Measurements from ENCODE around the gene RHBG. TPM values are rescaled to one million over a fixed set of nuclear protein-coding genes. Genes with fewer than 3 reads are reported as not detected.

The RHBG gene
- total and polyA plus RNA-seq, 11 donors: 0.29 TPM; not detected in 10

DNA sequence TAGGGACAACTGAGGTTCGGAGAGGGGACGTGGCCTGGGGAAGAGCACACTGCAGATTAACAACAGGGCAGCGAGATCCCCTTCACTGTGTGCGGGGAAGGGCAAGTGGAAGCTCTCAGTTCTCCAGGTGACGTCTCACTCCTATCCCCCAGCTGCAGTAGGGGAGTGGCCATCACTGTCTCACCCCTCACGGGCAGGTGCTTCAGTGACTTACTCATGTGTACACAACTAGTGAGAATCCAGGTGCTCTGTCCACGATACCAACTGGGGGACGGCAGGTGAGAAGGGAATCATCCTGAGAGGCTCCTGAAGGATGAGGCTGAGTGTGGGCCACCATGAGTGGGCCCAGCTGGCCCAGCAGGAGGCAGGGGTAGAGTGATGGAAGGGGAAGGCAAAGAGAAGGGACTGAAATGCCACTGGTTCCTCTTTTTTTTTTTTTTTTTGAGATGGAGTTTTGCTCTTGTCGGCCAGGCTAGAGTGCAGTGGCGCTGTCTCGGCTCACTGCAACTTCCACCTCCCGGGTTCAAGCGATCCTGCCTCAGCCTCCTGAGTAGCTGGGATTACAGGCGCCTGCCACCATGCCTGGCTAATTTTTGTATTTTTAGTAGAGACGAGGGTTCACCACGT lies 25.9 kb downstream of the RHBG start:
- Histone ChIP-seq H3K27me3 (peaks cover 0 to 24% (median 13%) of the 10 kb centered on the region in 9 donors), H3K27ac (no peak overlapping the region), H3K9me3 (no peaks in the 10 kb centered on the region), H3K36me3 (no peaks in the 10 kb centered on the region), H3K4me1 (no peaks in the 10 kb centered on the region), H3K4me3 (no peak overlapping the region)
- WGBS, 4 donors: 82 to 96% (median 88%) methylated on average over 16 of the region's 16 CpGs
- DNase-seq (no peak), ATAC-seq (no peak)
- no peak for TF ChIP-seq POLR2A (IDR thresholded peaks at IDR 0.05)
- TF ChIP-seq, protein P1, sequence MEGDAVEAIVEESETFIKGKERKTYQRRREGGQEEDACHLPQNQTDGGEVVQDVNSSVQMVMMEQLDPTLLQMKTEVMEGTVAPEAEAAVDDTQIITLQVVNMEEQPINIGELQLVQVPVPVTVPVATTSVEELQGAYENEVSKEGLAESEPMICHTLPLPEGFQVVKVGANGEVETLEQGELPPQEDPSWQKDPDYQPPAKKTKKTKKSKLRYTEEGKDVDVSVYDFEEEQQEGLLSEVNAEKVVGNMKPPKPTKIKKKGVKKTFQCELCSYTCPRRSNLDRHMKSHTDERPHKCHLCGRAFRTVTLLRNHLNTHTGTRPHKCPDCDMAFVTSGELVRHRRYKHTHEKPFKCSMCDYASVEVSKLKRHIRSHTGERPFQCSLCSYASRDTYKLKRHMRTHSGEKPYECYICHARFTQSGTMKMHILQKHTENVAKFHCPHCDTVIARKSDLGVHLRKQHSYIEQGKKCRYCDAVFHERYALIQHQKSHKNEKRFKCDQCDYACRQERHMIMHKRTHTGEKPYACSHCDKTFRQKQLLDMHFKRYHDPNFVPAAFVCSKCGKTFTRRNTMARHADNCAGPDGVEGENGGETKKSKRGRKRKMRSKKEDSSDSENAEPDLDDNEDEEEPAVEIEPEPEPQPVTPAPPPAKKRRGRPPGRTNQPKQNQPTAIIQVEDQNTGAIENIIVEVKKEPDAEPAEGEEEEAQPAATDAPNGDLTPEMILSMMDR (IDR thresholded peaks at IDR 0.05): no peak
- intact Hi-C loops (cut with DNase I): no loop called here

DNA sequence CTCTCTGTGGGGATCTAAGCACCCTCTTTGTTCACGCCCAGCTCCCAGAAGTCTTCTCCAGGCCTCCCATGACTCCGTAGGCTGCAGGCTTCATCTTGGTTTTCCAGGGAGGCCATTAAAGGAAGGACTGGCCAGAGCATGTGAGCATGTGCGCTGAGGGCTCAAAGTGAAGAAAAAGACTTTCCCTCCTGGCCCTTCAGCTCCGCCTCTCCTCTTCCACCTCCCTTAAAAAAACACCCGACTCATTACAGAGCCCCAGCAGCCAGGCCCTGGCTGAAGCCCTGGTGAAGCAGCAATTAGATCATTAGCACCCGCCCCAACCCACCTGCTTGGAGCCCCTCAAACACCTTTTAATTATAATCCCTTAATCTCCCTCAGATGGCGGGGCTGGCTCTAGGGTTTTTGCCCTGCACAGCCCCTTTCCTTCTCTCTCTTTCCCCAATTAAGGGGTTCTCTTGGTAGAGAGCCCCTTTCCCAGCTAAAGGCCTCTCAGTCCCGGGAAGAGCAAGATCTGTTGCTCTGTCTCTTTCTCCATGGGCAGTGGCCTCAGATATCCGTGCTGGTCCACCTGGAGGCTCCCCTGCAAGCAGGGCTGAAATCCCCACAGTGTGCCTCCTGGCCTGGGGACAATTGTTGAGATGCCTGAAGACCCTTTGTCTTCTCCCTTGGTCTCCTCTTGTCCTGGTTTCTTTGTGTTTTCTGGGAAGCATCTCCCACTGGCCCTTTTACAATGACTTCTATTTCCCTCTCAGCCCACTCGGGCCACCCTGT lies 30.5 kb downstream of the RHBG start:
- Histone ChIP-seq H3K27me3 (peaks cover 0 to 30% (median 6%) of the 10 kb centered on the region in 9 donors), H3K4me1 (no peaks in the 10 kb centered on the region), H3K9me3 (no peaks in the 10 kb centered on the region), H3K4me3 (no peak overlapping the region), H3K36me3 (no peaks in the 10 kb centered on the region), H3K27ac (no peak overlapping the region)
- no peak for DNase-seq
- TF ChIP-seq, protein P1 (IDR thresholded peaks at IDR 0.05): no peak
- no peak for TF ChIP-seq POLR2A (IDR thresholded peaks at IDR 0.05)
- intact Hi-C loops (cut with DNase I): no loop called here
- ATAC-seq: no peak
- WGBS, 4 donors: 79 to 85% (median 83%) methylated on average over 10 of the region's 10 CpGs

DNA sequence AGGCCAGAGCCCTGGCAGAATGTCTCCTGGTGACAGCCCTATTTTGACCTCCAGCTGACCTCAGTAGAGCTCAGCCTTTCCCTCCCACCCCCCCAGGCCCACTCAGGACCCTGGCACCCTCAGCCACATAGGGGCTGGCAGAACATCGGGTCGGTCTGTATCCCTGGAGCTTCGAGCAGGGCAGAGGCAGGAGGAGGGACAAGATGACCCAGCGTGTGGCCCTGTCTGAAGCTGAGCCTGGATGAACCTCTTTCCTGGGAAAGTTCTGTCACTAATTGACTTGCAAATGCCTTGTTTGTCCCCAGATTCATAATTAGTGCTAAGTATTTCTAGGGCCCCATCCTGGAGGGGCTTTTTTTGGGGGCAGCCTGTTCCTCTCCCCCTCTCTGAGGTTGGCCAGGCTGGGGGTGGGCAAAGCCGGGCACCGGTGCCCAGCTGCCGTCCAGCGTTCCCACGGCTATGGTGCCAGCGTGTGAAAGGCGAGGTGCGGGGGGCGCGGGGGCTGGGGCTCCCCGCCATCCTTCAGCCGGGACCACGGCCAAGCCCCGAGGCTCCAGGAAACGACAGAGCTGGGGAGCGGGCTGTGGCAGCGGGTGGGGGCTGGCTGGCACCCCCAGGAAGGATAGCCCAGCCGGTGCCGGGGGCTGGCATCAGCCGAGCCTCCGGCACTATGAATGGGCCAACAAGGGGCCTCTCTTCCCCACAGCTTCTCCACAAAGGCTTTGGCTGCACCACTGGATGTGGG lies 31.4 kb downstream of the RHBG start:
- Histone ChIP-seq H3K9me3 (no peaks in the 10 kb centered on the region), H3K27ac (no peak overlapping the region), H3K27me3 (peaks cover 0 to 39% (median 10%) of the 10 kb centered on the region in 9 donors), H3K4me3 (no peak overlapping the region), H3K36me3 (no peaks in the 10 kb centered on the region), H3K4me1 (no peaks in the 10 kb centered on the region)
- DNase-seq (no peak), ATAC-seq (no peak)
- TF ChIP-seq POLR2A (IDR thresholded peaks at IDR 0.05): no peak
- TF ChIP-seq, protein P1 (IDR thresholded peaks at IDR 0.05): no peak
- WGBS, 4 donors: 74 to 88% (median 76%) methylated on average over 15 to 25 of the region's 25 CpGs
- intact Hi-C loops (cut with DNase I): no loop called here

DNA sequence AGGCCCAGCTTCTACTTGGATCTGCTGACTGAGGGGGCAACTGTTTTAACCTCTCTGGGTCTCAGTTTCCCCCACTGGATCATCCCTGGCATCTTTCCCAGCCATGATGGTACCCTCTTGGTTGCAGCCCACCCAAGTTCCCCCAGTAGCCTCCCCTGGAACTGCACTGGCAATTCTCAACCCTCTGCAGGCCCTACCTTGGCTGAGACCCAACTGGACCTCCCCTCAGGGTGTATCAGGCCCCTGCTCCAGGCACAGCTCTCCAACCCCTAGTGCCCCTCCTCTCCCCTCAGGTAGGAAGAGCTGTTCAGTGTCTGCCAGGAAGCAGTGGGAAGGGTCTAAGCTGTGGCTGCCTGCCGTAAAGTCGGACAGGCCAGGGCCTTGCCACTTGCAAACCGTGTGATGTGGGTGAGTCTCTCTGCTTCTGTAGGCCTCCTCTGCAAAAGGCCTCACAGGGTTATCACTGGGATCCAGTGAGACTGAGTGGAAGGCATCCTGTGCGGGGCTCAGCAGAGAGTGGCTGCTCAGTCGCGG lies 32.1 kb downstream of the RHBG start:
- intact Hi-C loops (cut with DNase I): no loop called here

More for the DNA sequence above, 32.1 kb downstream of the RHBG start:
- Histone ChIP-seq H3K4me1 (no peaks in the 10 kb centered on the region), H3K27me3 (peaks cover 0 to 46% (median 14%) of the 10 kb centered on the region in 9 donors), H3K9me3 (no peaks in the 10 kb centered on the region), H3K4me3 (no peak overlapping the region), H3K36me3 (no peaks in the 10 kb centered on the region), H3K27ac (no peak overlapping the region)
- TF ChIP-seq, protein P1 (IDR thresholded peaks at IDR 0.05): no peak
- no peak for TF ChIP-seq POLR2A (IDR thresholded peaks at IDR 0.05)
- no peak for DNase-seq
- ATAC-seq: no peak
- 66 to 78% (median 71%) methylated on average over 6 of the region's 6 CpGs for WGBS, 4 donors
